Glutamatergic neuron (in vitro differentiated cells): ENCODE results near the gene PHLDA2. TPM values are rescaled to one million over a fixed set of nuclear protein-coding genes. Genes with fewer than 3 reads are reported as not detected.

Experiments
- DNase-seq: peaks from one replicate; pipeline ENCODE4 v3.0.0; 2022
- H3K27ac Mint-ChIP-seq: one replicate; pipeline ENCODE4 v1.8.0; 2020; ENCODE audit warnings: mild to moderate bottlenecking, mixed read lengths, inconsistent platforms; ENCODE audit not compliant: unreplicated experiment
- H3K27me3 Mint-ChIP-seq: one replicate; pipeline ENCODE4 v1.8.0; 2020; ENCODE audit warnings: mild to moderate bottlenecking, moderate library complexity, mixed read lengths, inconsistent platforms; ENCODE audit not compliant: unreplicated experiment
- H3K36me3 Mint-ChIP-seq: one replicate; pipeline ENCODE4 v1.8.0; 2020; ENCODE audit warnings: mild to moderate bottlenecking, mixed read lengths, inconsistent platforms; ENCODE audit not compliant: unreplicated experiment
- H3K4me1 Mint-ChIP-seq: one replicate; pipeline ENCODE4 v1.8.0; 2020; ENCODE audit warnings: mild to moderate bottlenecking, low read depth, mixed read lengths, inconsistent platforms; ENCODE audit not compliant: unreplicated experiment
- H3K4me3 Mint-ChIP-seq: one replicate; pipeline ENCODE4 v1.8.0; 2020; ENCODE audit warnings: mild to moderate bottlenecking, mixed read lengths, inconsistent platforms; ENCODE audit not compliant: unreplicated experiment
- H3K9me3 Mint-ChIP-seq: one replicate; pipeline ENCODE4 v1.8.0; 2020; ENCODE audit warnings: mild to moderate bottlenecking, moderate library complexity, mixed read lengths, inconsistent platforms; ENCODE audit not compliant: unreplicated experiment
- total RNA-seq: library from RNA; stranded (reverse); fragmentation: NEBNext Ultra II Directional; extraction: Animal tissue kit (Norgen Biotek cat#: 25700); gene quantifications from one replicate; pipeline ENCODE4 v1.2.1, GENCODE V29; 2021; ENCODE audit not compliant: unreplicated experiment
- TF ChIP-seq, protein P1 (sequence below): fragments of 200-600 bp; sonication (generic); IDR thresholded peaks from one replicate; pipeline ENCODE4 v1.5.0; 2021; ENCODE audit not compliant: partially characterized antibody, unreplicated experiment

The PHLDA2 gene
- total RNA-seq, 1 donor from 2014 or later, result 1.2 TPM

- no peak for DNase-seq
- Mint-ChIP-seq H3K9me3 (no peaks in the 10 kb centered on the region), H3K4me1 (no peaks in the 10 kb centered on the region), H3K27me3 (peaks cover 1% of the 10 kb centered on the region), H3K4me3 (no peak overlapping the region), H3K27ac (no peak overlapping the region), H3K36me3 (no peaks in the 10 kb centered on the region)
- TF ChIP-seq, protein P1, sequence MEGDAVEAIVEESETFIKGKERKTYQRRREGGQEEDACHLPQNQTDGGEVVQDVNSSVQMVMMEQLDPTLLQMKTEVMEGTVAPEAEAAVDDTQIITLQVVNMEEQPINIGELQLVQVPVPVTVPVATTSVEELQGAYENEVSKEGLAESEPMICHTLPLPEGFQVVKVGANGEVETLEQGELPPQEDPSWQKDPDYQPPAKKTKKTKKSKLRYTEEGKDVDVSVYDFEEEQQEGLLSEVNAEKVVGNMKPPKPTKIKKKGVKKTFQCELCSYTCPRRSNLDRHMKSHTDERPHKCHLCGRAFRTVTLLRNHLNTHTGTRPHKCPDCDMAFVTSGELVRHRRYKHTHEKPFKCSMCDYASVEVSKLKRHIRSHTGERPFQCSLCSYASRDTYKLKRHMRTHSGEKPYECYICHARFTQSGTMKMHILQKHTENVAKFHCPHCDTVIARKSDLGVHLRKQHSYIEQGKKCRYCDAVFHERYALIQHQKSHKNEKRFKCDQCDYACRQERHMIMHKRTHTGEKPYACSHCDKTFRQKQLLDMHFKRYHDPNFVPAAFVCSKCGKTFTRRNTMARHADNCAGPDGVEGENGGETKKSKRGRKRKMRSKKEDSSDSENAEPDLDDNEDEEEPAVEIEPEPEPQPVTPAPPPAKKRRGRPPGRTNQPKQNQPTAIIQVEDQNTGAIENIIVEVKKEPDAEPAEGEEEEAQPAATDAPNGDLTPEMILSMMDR, result no peak
Measured at GRCh38 chr11:2921742-2922493, 7.3 kb downstream of the PHLDA2 start.

- Mint-ChIP-seq H3K9me3 (no peaks in the 10 kb centered on the region), H3K4me3 (no peak overlapping the region)
- TF ChIP-seq, protein P1, result no peak
Measured at GRCh38 chr11:2921261-2921660, 8.0 kb downstream of the PHLDA2 start.

DNA sequence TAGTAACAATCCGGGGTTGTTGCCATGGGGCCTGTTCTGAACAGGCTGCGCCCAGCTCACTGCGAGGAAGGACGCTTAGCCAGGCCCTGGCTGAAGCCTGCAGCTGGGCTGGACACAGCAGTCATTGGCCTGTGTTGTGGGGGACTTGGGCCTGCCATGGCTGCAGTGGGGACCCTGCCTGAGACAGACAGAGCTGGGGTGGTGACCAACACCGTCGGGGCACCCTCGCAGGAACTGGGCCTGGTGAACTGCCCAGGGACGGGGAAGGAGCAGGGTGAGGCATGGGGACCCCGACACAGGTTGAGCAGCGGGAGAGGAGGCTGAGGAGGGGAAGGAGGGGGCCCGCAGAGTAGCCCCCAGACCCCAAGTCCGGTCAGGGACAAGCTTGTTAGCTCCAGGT, 8.9 kb downstream of the PHLDA2 start:
- Mint-ChIP-seq H3K4me3 (no peak overlapping the region), H3K36me3 (no peaks in the 10 kb centered on the region), H3K27ac (no peak overlapping the region), H3K27me3 (no peaks in the 10 kb centered on the region), H3K9me3 (no peaks in the 10 kb centered on the region), H3K4me1 (no peaks in the 10 kb centered on the region)
- TF ChIP-seq, protein P1, result no peak
- DNase-seq, result no peak

More at GRCh38 chr11:2921261-2921660, 8.0 kb downstream of the PHLDA2 start:
- Mint-ChIP-seq H3K27ac (no peak overlapping the region), H3K36me3 (no peaks in the 10 kb centered on the region), H3K4me1 (no peaks in the 10 kb centered on the region), H3K27me3 (no peaks in the 10 kb centered on the region)
- no peak for DNase-seq

DNA sequence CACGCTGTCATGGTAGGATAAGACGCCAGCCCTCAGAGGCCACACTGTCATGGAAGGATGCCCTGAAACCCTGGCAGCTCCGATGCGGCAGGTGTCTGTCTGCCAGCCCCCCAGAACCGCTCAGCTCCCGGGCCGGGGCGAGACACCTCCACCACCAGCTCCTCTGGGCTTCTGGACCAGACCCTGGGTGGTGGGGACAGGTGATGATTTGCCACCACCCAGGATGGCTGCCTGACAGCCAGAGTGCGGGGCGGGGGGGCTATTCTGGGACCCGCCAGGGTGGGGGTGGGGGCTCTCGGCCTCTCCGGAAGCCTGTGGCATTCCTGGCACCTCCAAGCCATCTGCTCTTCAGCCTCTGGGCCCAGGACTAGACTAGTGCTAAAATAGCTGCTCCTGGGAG, 9.4 kb downstream of the PHLDA2 start:
- TF ChIP-seq, protein P1, result no peak
- H3K4me1 Mint-ChIP-seq, result no peaks in the 10 kb centered on the region
- no peaks in the 10 kb centered on the region for H3K27me3 Mint-ChIP-seq
- H3K36me3 Mint-ChIP-seq, result no peaks in the 10 kb centered on the region
- H3K9me3 Mint-ChIP-seq, result no peaks in the 10 kb centered on the region
- no peak overlapping the region for H3K27ac Mint-ChIP-seq
- no peak overlapping the region for H3K4me3 Mint-ChIP-seq
- no peak for DNase-seq

DNA sequence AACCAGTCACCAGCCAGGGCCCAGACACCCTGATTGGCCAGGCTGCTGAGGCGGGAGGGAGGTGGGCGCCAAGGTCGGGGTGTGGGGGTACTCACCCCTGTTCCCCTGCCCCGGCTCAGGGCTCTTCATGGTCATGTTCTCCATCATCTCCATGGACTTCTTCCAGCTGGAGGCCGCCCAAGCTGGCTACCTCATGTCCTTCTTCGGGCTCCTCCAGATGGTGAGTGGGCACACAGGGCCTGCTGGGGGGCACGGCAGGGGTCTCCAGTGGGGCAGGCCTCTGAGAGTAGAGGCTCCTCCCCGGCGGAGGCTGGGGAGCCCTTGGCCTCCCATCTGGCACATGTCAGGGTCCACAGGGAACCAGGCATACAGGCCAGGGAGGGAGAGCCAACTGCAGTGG, 10.0 kb downstream of the PHLDA2 start:
- Mint-ChIP-seq H3K9me3 (no peaks in the 10 kb centered on the region), H3K27ac (no peak overlapping the region), H3K36me3 (no peaks in the 10 kb centered on the region), H3K4me3 (no peak overlapping the region), H3K27me3 (no peaks in the 10 kb centered on the region), H3K4me1 (no peaks in the 10 kb centered on the region)
- DNase-seq, result no peak
- TF ChIP-seq, protein P1, result no peak
